ENCODE results near the gene YRDC.

GRCh38 chr1:37767488-37767887 lies 40.5 kb downstream of the YRDC start:
- TF ChIP-seq CTCF (IDR thresholded peaks at IDR 0.05) (no peak), POLR2A (IDR thresholded peaks at IDR 0.05) (no peak)

Measured in body of pancreas (tissue), 4 donors.